Hepatocyte (in vitro differentiated cells): ENCODE data around the gene ASB6. TPM values are rescaled to one million over a fixed set of nuclear protein-coding genes. Genes with fewer than 3 reads are reported as not detected.
A peak's percentile ranks its signal among the peaks of the same experiment; 100 is the strongest.

Source experiments
- DNase-seq: peaks from one replicate; pipeline ENCODE4 v3.0.0-alpha.2; 2016; ENCODE audit warnings: low spot score
- H2AFZ ChIP-seq: fragments of 200-600 bp; sonication (generic); 2 replicates; pipeline ENCODE4 v1.6.0; 2016; ENCODE audit warnings: antibody characterized with exemption, mild to moderate bottlenecking
- H3K27ac ChIP-seq: fragments of 200-600 bp; sonication (generic); 2 replicates; pipeline ENCODE4 v1.5.1; 2016; ENCODE audit warnings: mild to moderate bottlenecking
- H3K27me3 ChIP-seq: fragments of 200-600 bp; sonication (generic); 2 replicates; pipeline ENCODE4 v1.6.1; 2016
- H3K36me3 ChIP-seq: fragments of 200-600 bp; sonication (generic); replicated peaks from 2 replicates; pipeline ENCODE4 v1.5.1; 2016; ENCODE audit warnings: low read depth; ENCODE audit not compliant: insufficient read depth
- H3K4me1 ChIP-seq: fragments of 200-600 bp; sonication (generic); 2 replicates; pipeline ENCODE4 v1.5.1; 2016; ENCODE audit warnings: mild to moderate bottlenecking, moderate library complexity; ENCODE audit not compliant: insufficient read depth
- H3K4me2 ChIP-seq: fragments of 200-600 bp; sonication (generic); 2 replicates; pipeline ENCODE4 v1.6.0; 2016
- H3K4me3 ChIP-seq: fragments of 200-600 bp; sonication (generic); 2 replicates; pipeline ENCODE4 v1.5.1; 2016; ENCODE audit warnings: mild to moderate bottlenecking
- H3K79me2 ChIP-seq: fragments of 200-600 bp; sonication (generic); 2 replicates; pipeline ENCODE4 v1.6.0; 2017; ENCODE audit warnings: mild to moderate bottlenecking
- H3K9me2 ChIP-seq: fragments of 200-600 bp; sonication (generic); replicated peaks from 2 replicates; pipeline ENCODE4 v1.6.0; 2017; ENCODE audit warnings: mild to moderate bottlenecking; ENCODE audit not compliant: insufficient read depth
- H3K9me3 ChIP-seq: fragments of 200-600 bp; sonication (generic); 2 replicates; pipeline ENCODE4 v1.5.1; 2016; ENCODE audit warnings: low read depth, mild to moderate bottlenecking
- H4K20me1 ChIP-seq: fragments of 200-600 bp; sonication (generic); 2 replicates; pipeline ENCODE4 v1.6.0; 2016; ENCODE audit warnings: mild to moderate bottlenecking; ENCODE audit not compliant: insufficient read depth, poor library complexity, severe bottlenecking
- CTCF ChIP-seq: fragments of 200-600 bp; sonication (generic); IDR thresholded peaks from 2 replicates; pipeline ENCODE4 v1.5.1; 2016; ENCODE audit warnings: antibody characterized with exemption, mild to moderate bottlenecking; ENCODE audit not compliant: poor library complexity
- EZH2 ChIP-seq: fragments of 200-600 bp; sonication (generic); IDR thresholded peaks from 2 replicates; pipeline ENCODE4 v1.6.1; 2016; ENCODE audit warnings: antibody characterized with exemption, mild to moderate bottlenecking, borderline replicate concordance
- EZH2phosphoT487 ChIP-seq: fragments of 200-600 bp; sonication (generic); IDR thresholded peaks from one replicate; pipeline ENCODE4 v1.6.1; 2018; ENCODE audit warnings: antibody characterized with exemption, mild to moderate bottlenecking, low read depth, moderate library complexity; ENCODE audit not compliant: unreplicated experiment, severe bottlenecking
- WGBS: methylation state at CpG from one replicate; pipeline ENCODE4 v1.1.6; 2016; ENCODE audit warnings: low lambda C conversion rate; ENCODE audit errors: missing lambda C conversion rate; 5-methylcytosine and 5-hydroxymethylcytosine counted together
- polyA plus RNA-seq: library from polyadenylated mRNA; unstranded; fragments of >200 nt; fragmentation: Nextera tagmentation; extraction: Ambion mirVana; gene quantifications from 2 replicates; pipeline ENCODE4 v1.2.1, GENCODE V29; 2016
- total RNA-seq: library from RNA; depleted of rRNA; stranded (reverse); fragments of >200 nt; gene quantifications from 2 replicates; pipeline ENCODE4 v1.2.3, GENCODE V29; 2014

ASB6 gene
- total and polyA plus RNA-seq, 2 experiments from 2014 or later, result 14.2 to 15.5 TPM

- Histone ChIP-seq H3K4me1 (peaks cover 15% of the 10 kb centered on the region), H4K20me1 (no peaks in the 10 kb centered on the region), H3K9me2 (no peaks in the 10 kb centered on the region), H3K9me3 (no peaks in the 10 kb centered on the region), H2AFZ (no peak overlapping the region), H3K27ac (peak overlapping the region; percentile 35), H3K79me2 (no peaks in the 10 kb centered on the region), H3K4me2 (peak overlapping the region; percentile 2), H3K36me3 (no peaks in the 10 kb centered on the region), H3K27me3 (no peaks in the 10 kb centered on the region), H3K4me3 (no peak overlapping the region)
- TF ChIP-seq CTCF, result no peak
- TF ChIP-seq EZH2phosphoT487, result no peak
- WGBS, result 59% methylated on average over 20 of the region's 20 CpGs
- no peak for DNase-seq
Observed at GRCh38 chr9:129654554-129655040, 12.6 kb upstream of the ASB6 start.

GRCh38 chr9:129653823-129654553 is 12.0 kb upstream of the ASB6 start:
- no peak overlapping the region for H2AFZ ChIP-seq
- DNase-seq, result no peak
- peaks cover 16% of the 10 kb centered on the region for H3K4me1 ChIP-seq
- TF ChIP-seq EZH2phosphoT487, result no peak
- no peak for TF ChIP-seq CTCF
- no peak for TF ChIP-seq EZH2
- peak overlapping the region; percentile 35 for H3K27ac ChIP-seq
- no peak overlapping the region for H3K4me3 ChIP-seq
- no peaks in the 10 kb centered on the region for H3K27me3 ChIP-seq
- 41% methylated on average over 16 of the region's 19 CpGs for WGBS
- no peaks in the 10 kb centered on the region for H3K9me2 ChIP-seq
- no peaks in the 10 kb centered on the region for H3K79me2 ChIP-seq
- H3K36me3 ChIP-seq, result no peaks in the 10 kb centered on the region
- H4K20me1 ChIP-seq, result no peaks in the 10 kb centered on the region
- no peaks in the 10 kb centered on the region for H3K9me3 ChIP-seq
- peak overlapping the region; percentile 2 for H3K4me2 ChIP-seq

GRCh38 chr9:129650680-129651235 is 8.8 kb upstream of the ASB6 start:
- Histone ChIP-seq H3K36me3 (no peaks in the 10 kb centered on the region), H3K4me3 (no peak overlapping the region), H2AFZ (no peak overlapping the region), H4K20me1 (no peaks in the 10 kb centered on the region), H3K4me1 (peaks cover 16% of the 10 kb centered on the region), H3K27ac (peak overlapping the region; percentile 92), H3K27me3 (no peaks in the 10 kb centered on the region), H3K9me2 (no peaks in the 10 kb centered on the region), H3K9me3 (no peaks in the 10 kb centered on the region), H3K79me2 (no peaks in the 10 kb centered on the region), H3K4me2 (no peak overlapping the region)
- no peak for DNase-seq
- TF ChIP-seq EZH2 (no peak), CTCF (no peak), EZH2phosphoT487 (no peak)
- 90% methylated on average over 10 of the region's 10 CpGs for WGBS
